Inferior parietal cortex (tissue), 1 donor: Measurements from ENCODE around the gene LHFPL2.
"Not testable (repeated sequence)": the region's sequence is repeated elsewhere in the genome, so short reads cannot be mapped to it uniquely, and the experiment has no call there.

Experiments used
- DNase-seq: peaks from one replicate; pipeline ENCODE4 v3.0.0-alpha.2; 2016; ENCODE audit errors: extremely low spot score

The LHFPL2 gene

DNA sequence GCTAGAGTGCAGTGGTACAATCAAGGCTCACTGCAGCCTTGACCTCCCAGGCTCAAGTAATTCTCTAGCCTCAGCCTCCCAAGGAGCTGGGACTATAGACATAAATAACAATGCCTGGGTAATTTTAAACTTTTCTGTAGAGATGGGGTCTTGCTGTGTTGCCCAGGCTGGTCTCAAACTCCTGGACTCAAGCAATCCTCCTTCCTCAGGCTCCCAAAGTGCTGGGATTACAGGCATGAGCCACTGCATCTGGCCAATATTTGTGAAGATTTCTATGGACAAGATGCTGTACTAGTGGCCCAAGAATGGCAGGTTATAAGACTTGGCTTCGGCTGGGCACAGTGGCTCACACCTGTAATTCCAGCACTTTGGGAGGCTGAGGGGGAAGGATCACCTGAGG lies 18.4 kb upstream of the LHFPL2 start:
- not testable (repeated sequence) for DNase-seq

DNA sequence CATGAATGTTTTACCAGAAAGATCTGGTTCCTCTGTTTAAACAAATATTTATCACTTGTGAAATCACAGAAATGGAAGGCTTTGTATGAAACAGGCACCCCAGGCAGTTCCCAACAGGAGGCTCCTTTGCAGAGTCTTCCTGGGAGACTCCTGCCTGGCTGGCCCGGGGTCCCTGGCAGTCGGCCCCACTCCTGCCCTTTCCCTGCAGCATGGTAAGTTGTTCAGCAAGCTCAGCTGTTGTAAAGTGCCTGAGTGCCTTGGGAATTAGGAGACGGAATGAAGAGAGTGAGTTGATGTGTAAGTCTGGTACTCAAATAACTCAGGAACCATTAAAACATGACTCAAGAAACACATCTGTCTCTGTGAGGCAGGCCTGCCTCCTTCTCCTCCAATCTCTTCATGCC lies 17.5 kb upstream of the LHFPL2 start:
- DNase-seq: no peak

DNA sequence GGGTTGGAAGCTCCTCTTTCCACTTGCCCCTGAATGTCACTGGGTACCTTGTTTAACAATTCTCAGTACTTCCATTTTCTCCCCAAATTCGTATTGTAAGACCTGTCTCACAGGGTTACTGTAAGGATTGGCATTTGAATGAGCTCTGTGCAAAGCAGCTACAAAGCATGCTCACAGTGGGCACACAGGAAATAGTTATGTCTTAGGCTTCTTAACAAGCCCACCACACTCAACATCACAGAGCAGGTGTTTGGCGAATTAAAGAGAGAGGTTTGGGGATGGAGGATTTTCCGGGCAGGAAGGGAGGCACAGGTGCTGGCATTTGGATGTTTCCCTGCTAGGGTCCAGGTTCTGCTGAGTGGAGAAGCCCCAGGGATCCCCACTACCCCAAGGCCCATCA lies 17.0 kb upstream of the LHFPL2 start:
- no peak for DNase-seq

DNA sequence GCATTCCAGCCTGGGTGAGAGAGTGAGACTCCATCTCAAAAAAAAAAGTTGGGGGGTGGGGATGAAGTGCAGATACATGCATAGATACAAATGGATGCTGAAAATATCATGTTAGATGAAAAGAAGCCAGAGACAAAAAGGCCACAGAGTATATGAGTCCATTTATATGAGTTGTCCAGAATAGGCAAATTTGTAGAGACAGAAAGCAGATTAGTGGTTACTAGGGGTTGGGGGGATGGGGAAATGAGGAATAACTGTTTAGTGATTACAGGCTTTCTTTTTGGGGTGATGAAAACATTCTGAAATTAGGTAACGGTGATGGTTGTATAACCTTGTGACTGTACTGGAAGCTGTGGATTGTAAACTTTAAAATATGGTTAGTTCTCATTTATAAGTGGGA lies 13.8 kb upstream of the LHFPL2 start:
- DNase-seq: no peak

DNA sequence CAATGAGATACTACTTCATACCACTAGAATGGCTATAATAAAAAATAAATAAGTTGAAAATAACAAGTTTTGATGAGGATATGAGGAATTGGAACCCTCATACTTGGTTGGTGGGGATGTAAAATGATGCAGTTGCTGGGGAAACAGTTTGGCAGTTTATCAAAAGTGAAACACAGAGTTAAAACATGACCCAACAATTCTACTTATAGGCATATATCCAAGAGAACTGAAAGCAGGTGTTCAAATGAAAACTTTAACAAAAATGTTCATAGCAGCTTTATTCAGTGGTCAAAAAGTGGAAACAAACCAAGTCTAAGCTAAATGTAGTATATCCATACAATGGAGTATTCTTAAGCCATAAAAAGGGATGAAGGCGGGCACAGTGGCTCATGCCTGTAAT lies 13.1 kb upstream of the LHFPL2 start:
- DNase-seq: no peak

DNA sequence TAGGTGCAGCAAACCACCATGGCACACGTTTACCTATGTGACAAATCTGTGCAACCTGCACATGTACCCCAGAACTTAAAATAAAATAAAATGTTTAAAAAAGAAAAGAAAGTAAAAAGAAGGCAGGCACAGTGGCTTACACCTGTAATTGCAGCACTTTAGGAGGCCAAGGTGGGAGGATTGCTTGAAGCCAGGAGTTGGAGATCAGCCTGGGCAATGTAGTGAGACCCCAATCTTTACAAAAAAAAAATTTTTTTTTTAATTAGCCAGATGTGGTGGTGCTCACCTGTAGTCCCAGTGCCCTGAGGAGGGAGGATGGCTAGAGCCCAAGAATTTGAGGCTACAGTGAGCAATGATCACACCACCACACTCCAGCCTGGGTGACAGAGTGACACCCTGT lies 12.5 kb upstream of the LHFPL2 start:
- no peak for DNase-seq

DNA sequence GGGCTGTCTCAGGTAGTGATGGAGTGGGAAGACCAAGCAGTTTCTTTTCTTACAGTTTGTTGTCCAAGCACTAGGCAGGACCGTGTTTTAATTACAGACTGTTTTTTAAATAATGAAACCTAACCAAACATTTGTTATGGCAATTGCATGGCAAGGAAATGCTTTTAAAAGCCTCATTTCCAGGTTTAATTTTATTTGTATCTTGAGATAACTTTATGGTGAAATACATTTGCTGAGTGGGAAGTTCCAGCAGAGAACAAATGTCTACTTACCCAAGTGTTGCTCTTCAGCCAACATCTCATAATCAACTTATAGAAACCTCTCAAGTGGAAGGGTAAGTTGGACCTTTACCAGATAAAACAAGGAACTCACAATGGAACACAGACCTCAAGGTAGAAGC lies 11.8 kb upstream of the LHFPL2 start:
- DNase-seq: no peak

DNA sequence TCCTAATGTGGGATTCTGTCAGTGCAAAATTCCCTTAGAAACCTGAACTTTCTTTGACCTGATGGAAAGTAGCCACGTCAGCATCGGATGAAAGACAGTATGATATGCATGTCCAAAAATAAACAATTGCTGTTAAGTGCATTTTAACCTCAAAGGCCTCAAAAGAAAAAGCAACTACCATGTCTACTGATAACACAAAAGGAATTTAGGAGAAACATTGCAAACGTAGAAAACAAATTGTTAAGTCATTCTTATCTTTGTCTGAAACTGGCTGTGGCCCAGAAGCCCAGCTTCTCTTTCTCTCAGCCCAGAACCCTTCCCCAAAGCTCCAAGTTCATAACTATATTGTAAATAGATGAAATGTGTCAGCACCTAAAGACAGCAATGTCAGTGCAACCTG lies 11.1 kb upstream of the LHFPL2 start:
- no peak for DNase-seq

DNA sequence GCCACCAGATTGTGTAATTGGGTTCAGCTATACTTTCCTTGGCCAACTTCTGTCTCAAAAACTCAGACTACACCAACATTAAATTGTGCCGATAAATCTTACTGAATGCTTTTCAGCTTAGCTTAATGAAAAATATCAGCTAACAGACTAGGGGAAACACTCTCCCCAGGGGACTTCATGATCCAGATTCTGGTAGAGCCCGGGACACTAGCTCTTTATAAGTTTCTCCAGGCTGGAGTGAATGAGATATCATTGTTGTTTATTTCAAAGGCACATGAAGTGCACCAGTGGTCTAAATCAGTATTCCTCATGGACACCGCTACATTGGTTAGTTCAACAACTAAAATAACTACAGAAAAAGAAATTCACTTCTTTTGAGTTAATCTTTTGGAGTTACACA lies 10.5 kb upstream of the LHFPL2 start:
- DNase-seq: no peak

DNA sequence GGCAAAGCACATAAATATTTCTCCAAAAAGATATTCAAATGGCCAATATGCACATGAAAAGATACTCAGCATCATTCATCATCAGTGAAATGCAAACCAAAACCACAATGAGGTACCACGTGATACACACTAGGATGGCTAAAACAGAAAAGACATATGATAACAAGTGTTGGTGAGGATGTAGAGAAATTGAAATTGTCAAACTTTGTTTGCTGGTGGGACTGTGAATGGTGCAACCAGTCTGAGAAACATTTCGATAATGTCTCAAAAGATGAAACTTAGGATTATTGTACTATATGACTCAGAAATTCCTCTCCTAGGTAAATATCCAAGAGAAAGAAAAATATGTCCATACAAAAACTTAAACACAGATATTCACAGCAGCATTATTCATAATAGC lies 8.6 kb upstream of the LHFPL2 start:
- DNase-seq: no peak

DNA sequence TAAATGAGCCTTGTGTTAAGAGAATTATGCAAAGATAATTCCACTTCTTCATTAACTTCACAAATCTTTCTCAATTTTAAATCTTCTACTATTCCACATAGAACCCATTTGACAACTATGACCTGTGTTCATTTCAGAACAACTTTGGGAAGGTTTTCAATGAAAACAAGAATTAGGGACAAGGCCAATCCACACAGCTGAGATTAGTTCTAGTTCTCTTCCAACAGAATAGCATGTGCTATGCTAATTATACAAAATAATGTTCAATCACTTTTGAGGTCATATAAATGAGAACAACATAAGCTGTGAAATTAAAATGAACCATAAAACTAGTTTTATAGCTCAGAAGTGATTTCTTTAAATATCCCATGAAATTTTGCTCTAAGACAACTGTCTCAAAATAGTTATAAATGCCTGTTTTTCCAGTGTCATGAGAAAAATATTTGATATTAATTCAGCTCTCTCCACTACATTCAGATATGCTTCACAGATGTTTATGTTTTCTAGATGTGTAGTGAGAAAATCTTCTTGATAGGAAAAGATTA lies 7.2 kb upstream of the LHFPL2 start:
- DNase-seq: no peak

DNA sequence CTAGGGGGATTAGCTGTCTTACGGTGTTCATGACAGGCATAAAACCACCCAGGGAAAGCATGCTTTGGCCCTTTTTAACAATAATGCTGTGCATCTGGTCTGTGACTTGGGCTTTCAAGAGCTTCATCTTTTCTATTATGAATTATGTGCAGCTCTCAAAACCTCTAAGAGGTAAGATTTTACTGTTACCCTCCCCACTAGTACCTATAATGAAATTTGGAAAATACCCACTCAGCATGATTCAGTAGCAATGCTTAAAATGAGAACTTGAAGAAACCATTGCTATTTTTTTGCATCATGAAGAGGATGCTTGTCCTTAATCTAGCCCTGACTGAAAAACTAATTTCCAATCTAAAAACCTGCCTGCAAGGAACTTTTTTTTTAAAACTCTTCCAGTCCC lies 5.8 kb upstream of the LHFPL2 start:
- DNase-seq: no peak

DNA sequence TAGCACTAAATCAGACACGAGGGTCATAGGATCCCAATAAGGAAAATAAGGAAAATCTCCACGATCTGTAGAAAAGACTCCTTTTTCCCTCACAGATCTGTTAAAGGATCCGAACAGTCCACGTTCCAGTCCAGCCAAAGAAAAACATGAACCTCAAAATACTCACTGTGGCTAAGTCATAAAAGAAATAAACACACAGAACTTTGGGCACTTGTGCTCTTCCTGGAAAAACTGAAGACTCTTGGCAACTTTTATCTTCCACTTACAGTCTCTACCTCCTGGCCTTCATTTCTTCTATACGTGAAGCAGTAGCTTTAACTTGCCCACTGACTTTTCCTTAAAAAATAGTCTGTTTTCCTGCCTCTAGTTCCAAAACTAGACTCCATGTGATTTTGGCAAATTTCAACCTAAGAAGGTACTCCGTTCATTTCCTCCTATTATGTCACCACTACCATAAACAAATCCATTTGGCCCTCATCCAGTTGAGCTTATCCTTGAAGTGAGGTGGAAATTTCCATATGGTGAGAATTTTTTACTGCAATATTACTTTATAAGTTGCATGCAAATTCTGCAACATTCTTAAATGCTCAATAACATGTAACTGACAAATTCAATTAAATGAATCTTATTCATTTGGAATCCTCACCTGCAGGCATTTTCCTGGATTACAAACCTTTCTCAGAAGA lies 5.3 kb upstream of the LHFPL2 start:
- DNase-seq: no peak

DNA sequence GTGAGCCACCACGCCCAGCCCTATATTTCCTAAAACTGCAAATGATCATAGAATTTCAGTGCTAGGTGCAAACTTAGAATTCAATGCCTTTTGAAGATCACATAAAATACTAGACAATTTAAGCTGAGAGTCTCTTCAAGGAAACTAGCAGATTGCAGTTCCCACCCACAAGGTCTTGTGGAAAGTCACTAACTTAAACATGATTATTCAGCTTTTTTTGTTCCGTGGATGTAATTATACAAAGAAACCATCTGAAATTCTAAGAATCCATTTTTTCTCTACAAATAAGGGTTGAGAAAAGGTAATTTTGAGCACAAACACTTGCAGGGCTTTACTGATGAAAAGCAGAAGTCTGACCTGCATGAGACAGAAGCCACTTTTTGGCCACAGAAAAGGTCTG lies 4.5 kb upstream of the LHFPL2 start:
- DNase-seq: no peak

DNA sequence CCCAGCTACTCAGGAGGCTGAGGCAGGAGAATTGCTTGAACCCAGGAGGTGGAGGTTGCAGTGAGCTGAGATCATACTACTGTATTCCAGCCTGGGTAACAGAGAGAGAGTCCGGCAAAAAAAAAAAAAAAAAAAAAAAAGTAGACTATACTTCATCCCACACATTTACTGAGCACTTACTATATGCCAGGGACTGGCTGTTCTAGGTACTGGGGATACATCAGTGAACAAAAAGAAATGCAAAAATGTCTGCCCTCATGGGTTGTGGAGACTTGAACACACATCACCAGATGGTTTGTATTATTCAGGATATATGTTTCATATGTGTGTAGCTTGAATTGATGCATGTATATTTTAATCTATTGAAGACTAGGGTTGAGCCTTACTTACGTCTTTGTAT lies 2.9 kb upstream of the LHFPL2 start:
- no peak for DNase-seq

DNA sequence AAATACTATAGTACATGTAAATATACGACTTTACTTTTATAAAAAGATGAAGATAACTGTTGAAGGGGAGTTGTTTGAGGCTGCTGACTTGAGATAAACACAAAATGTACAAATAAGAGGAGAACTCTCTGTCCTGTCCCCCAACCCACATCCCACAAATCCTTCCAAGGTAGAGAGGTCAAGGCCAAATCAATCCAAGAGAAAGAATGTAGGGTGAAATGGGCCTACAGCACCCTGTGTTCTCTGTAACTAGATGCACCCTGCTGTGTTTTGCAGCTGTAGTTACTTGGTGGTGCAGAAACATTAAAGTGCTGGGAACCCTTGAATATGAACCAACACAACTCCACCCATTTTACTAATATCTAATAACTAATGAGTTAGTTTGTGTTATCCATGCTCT lies 2.0 kb upstream of the LHFPL2 start:
- DNase-seq: no peak

DNA sequence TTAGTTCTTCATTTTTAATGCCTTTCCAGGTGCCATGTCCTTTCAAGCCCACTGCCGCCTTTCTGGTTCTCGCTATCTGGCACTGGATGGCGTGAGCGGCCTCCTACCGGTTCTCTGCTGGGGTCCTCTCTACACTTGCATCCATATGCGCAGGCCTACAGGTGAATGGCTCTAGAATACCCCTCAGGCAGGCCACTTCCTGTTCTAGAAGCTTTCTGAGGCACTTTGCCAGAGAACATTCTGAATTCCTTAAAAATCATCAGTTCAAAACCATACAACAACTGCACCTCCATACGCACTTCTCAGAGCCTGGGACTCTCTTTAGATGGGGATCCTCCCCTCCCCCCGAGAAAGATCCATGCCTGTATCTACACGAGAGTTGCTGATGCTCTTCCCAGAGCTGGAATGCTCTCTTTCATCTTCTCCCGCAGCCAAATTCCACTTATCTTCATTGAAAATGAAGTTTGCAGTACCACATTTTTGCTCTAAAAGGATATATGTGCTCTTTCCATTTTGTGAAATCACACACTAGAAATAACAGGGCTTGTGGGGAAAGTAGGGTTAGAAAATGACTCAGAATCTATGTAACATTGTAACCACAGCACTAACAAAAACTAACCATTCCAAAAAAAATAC lies 1.4 kb upstream of the LHFPL2 start:
- DNase-seq: no peak

DNA sequence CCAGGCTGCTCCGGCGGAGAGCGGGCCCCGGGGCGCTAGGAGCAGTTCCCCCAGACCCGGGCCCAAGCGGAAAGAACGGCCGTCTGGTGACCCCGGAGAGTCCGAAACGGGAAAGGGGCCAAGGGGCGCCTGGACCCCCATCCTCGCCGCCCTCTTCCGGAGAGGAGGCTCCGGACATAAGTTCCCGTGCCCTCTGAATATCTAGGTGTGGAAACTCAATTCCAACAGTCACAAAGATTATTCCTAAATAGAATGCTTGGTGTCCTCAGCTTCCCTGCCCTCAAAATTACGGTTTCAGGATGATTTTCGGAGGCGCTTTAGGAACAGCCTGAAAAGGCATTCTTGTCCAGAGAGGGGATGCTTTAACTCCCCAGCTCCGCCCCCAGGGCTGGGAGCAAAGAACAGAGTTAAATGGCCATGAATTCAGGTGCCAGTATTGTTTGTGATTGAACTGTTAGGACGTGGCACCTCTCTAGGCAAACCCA lies 681 bp upstream of the LHFPL2 start:
- no peak for DNase-seq

DNA sequence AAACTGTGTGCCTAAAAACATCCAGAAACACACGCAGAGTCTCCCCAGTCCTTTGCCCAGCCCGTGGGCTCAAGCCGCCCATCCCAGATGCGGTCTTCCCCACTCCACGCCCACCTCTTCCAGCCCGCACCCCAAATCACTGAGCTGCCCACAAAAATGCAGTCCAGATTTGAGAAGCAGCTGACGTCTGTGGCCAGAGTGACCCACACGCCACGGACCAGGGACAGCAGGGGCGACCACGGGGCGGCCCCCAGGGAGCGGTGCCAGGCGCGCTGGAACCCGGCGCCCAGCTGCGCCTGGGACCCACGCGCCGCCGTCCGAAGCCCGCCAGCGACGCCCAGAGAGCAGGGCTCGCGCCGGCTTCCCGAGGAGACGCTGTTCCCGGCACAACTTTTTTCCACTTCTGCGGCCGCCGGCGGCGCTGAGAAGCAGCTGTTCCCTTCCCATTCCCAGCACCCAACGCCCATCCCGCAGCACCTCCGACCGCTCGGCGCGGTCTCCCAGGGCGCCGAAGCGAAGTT lies 674 bp downstream of the LHFPL2 start:
- no peak for DNase-seq

DNA sequence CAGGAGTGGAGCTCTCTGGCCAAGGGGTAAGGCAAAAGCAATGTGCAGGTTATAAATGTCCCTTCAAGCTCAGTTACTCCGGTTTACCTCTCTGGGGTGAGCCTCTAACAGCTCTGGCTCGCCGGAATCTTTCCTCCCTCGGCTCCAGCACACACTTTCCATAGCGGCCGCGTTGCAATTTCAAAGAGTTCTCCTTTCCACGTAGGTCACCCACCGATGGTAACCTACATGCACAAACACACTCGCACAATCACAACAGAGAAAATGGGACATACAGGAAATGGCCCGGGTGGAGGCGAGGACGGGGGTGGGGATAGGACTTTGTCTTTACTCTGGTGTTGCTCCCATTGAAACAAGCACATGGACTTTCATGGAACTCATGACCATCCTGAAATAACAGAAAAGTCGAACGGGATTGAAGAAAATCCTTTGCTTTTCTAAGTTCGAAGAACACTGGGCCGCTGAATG lies 1.2 kb downstream of the LHFPL2 start:
- DNase-seq: no peak

DNA sequence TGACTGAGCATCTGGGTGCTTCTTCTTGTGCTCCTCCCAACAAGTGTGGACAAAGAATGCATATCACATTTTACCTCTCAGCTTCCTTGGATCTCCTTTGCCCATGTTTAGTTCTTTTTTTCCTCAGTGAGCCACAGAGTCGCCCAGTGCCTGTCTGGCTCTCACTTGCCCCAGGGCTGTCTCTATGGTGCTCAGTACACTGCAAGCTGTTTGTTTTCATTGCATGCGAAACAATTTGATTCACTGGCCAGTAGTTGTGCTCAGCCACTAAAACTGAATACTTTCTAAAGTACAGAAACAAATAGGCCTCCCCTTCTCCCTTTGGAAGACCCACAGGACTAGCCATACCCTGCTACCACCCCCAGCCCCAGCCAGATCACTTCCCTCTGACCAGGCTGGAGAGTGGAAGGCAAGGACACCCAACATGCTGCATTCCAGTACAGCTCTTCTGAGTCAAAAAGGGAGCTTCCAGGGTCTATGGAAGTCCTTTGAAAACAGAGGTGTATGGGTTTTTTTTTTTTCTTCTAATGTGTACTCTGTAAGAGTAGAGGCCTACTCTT lies 3.8 kb downstream of the LHFPL2 start:
- no peak for DNase-seq

DNA sequence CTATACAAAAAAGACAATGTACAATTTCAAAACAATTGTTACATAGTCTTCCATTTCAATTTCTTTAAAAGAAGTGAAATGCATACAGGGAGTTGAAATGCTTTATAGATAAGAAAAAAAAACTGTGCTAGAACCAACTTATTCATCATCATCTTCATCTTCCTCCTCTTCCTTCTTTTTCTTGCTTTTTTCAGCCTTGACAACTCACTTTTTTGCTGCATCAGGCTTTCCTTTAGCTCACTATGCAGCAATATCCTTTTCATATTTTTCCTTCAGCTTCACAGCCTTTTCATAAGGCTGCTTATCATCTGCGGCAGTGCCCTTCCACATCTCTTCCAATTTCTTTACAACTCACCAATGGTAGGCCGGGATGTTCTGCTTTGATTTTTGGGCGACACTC lies 4.4 kb downstream of the LHFPL2 start:
- DNase-seq: no peak

DNA sequence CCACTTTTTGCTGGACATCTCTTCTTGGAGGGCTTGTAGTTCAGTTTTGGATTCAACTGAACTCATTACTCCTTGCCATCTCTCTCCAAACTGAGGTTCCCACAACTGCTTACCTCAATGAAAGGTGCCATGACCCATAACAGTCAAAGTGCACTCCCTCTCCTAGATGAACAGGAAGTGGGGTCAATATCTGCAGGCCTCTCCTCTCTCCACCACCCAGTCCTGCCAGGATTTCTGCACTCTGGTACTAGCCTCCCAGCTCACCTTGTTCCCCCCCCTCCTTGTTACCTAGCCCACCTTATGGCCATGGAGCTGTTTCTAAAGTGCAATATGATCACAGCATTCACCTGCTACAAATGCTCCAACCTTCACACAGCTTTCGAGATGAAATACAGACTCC lies 5.9 kb downstream of the LHFPL2 start:
- DNase-seq: no peak
